SK-N-SH (cell line): Measurements from ENCODE around the gene COL28A1. TPM values are rescaled to one million over a fixed set of nuclear protein-coding genes. Genes with fewer than 3 reads are reported as not detected.

Experiments used
- CTCF ChIA-PET: fragments of 300-600, 350-600 bp; formaldehyde crosslinking; extraction: SDS; loops from one replicate; lab custom pipeline; 2021; lab: Yijun Ruan, JAX
- POLR2A ChIA-PET: fragments of 350-600 bp; sonication (Branson Sonifier 250); formaldehyde crosslinking; extraction: SDS; loops from one replicate; lab custom pipeline; 2020; ENCODE audit warnings: antibody characterized with exemption, inconsistent platforms; lab: Yijun Ruan, JAX
- DNase-seq: peaks from one replicate; pipeline ENCODE4 v3.0.0; 2012
- H2AFZ ChIP-seq: fragments of 200-600 bp; sonication (generic); 2 replicates; pipeline ENCODE4 v1.8.1; 2016; ENCODE audit warnings: antibody characterized with exemption, mild to moderate bottlenecking, low read depth
- H3F3A ChIP-seq: fragments of 200-600 bp; sonication (generic); replicated peaks from 2 replicates; pipeline ENCODE3; 2016; ENCODE audit warnings: antibody characterized with exemption, mild to moderate bottlenecking; ENCODE audit not compliant: insufficient read depth
- H3K27ac ChIP-seq, 2 experiments: fragments of 200-500 bp in 1 of 2; fragments of 200-600 bp in 1 of 2; sonication (Bioruptor generic) in 1 of 2; sonication (generic), shearing (Covaris generic) in 1 of 2; 2 replicates each; pipeline versions ENCODE4 v1.5.1 to v1.6.1; 2014 to 2016; ENCODE audit warnings: low read depth in 2 of 2, inconsistent platforms in 1 of 2, low read length in 1 of 2, mild to moderate bottlenecking in 1 of 2, mixed read lengths in 1 of 2
- H3K27me3 ChIP-seq: fragments of 200-600 bp; sonication (generic), shearing (Covaris generic); 2 replicates; pipeline ENCODE4 v1.6.1; 2016; ENCODE audit warnings: mixed run types; ENCODE audit not compliant: insufficient read depth
- H3K36me3 ChIP-seq, 2 experiments: fragments of 200-500 bp in 1 of 2; fragments of 200-600 bp in 1 of 2; sonication (Bioruptor generic) in 1 of 2; sonication (generic) in 1 of 2; replicated peaks in 1 of 2; 2 replicates each; pipeline versions ENCODE3 to v1.5.1; 2014 to 2016; ENCODE audit warnings: low read length in 1 of 2, mild to moderate bottlenecking in 1 of 2; ENCODE audit not compliant: insufficient read depth in 2 of 2, control insufficient read depth in 1 of 2
- H3K4me1 ChIP-seq, 2 experiments: fragments of 200-500 bp in 1 of 2; fragments of 200-600 bp in 1 of 2; sonication (Bioruptor generic) in 1 of 2; sonication (generic), shearing (Covaris generic) in 1 of 2; 2 replicates each; pipeline versions ENCODE4 v1.5.1 to v1.6.1; 2014 to 2016; ENCODE audit warnings: low read depth in 1 of 2, low read length in 1 of 2, mixed run types in 1 of 2; ENCODE audit not compliant: insufficient read depth in 2 of 2, control insufficient read depth in 1 of 2
- H3K4me2 ChIP-seq: fragments of 200-600 bp; sonication (generic), shearing (Covaris generic); 2 replicates; pipeline ENCODE4 v1.6.1; 2017; ENCODE audit warnings: mixed run types
- H3K4me3 ChIP-seq, 2 experiments: fragments of 200-500 bp in 1 of 2; fragments of 200-600 bp in 1 of 2; sonication (Bioruptor generic) in 1 of 2; sonication (generic), shearing (Covaris generic) in 1 of 2; 2 replicates each; pipeline versions ENCODE4 v1.5.1 to v1.8.1; 2014 to 2016; ENCODE audit warnings: low read depth in 2 of 2, inconsistent platforms in 1 of 2, low read length in 1 of 2, mild to moderate bottlenecking in 1 of 2, mixed read lengths in 1 of 2, moderate library complexity in 1 of 2
- H3K79me2 ChIP-seq: fragments of 200-600 bp; sonication (generic); 2 replicates; pipeline ENCODE4 v1.8.1; 2017; ENCODE audit warnings: mild to moderate bottlenecking; ENCODE audit not compliant: insufficient read depth
- H3K9ac ChIP-seq: fragments of 200-600 bp; sonication (generic); 2 replicates; pipeline ENCODE4 v1.6.1; 2017; ENCODE audit warnings: mixed run types
- H3K9me2 ChIP-seq: fragments of 200-600 bp; sonication (generic); 2 replicates; pipeline ENCODE4 v1.6.1; 2017; ENCODE audit warnings: mixed run types
- H3K9me3 ChIP-seq: fragments of 200-600 bp; sonication (generic); 2 replicates; pipeline ENCODE4 v1.6.1; 2017; ENCODE audit warnings: mixed run types, mild to moderate bottlenecking, moderate library complexity
- H4K20me1 ChIP-seq: fragments of 200-600 bp; sonication (generic); 2 replicates; pipeline ENCODE4 v1.6.1; 2017; ENCODE audit warnings: mild to moderate bottlenecking, mixed run types; ENCODE audit not compliant: insufficient read depth
- ELF1 ChIP-seq: IDR thresholded peaks from 2 replicates; pipeline ENCODE4 v1.4.0; 2012
- EP300 ChIP-seq, 2 experiments: IDR thresholded peaks; 2 replicates each; pipeline versions ENCODE4 v1.4.0 to v1.6.1; 2012; ENCODE audit warnings: borderline replicate concordance in 1 of 2, low read depth in 1 of 2, low read length in 1 of 2
- GATA2 ChIP-seq: sonication (generic); formaldehyde crosslinking; IDR thresholded peaks from 2 replicates; pipeline ENCODE4 v1.5.0; 2020; ENCODE audit warnings: mild to moderate bottlenecking, missing genetic modification reagents
- IRF3 ChIP-seq: fragments of 150-350 bp; IDR thresholded peaks from 2 replicates; pipeline ENCODE4 v1.6.1; 2016; ENCODE audit warnings: mild to moderate bottlenecking, low read depth, low read length
- JUND ChIP-seq: IDR thresholded peaks from 2 replicates; pipeline ENCODE4 v1.4.0; 2012
- MEF2A ChIP-seq: IDR thresholded peaks from 2 replicates; pipeline ENCODE4 v1.4.0; 2012; ENCODE audit warnings: low read depth, borderline replicate concordance
- MXI1 ChIP-seq: IDR thresholded peaks from 2 replicates; pipeline ENCODE4 v1.6.1; 2012; ENCODE audit warnings: mild to moderate bottlenecking, low read depth, low read length, improper control_type of control experiment
- NFIC ChIP-seq: IDR thresholded peaks from 2 replicates; pipeline ENCODE4 v1.4.0; 2012; ENCODE audit warnings: borderline replicate concordance
- PBX3 ChIP-seq: IDR thresholded peaks from 2 replicates; pipeline ENCODE4; 2012
- POLR2AphosphoS5 ChIP-seq: IDR thresholded peaks from 2 replicates; pipeline ENCODE4 v1.6.1; 2012; ENCODE audit warnings: low read depth, low read length
- RAD21 ChIP-seq: IDR thresholded peaks from 2 replicates; pipeline ENCODE4 v1.6.1; 2012; ENCODE audit warnings: mild to moderate bottlenecking, low read length
- RFX5 ChIP-seq: IDR thresholded peaks from 2 replicates; pipeline ENCODE4 v1.6.1; 2012; ENCODE audit warnings: mild to moderate bottlenecking, improper control_type of control experiment, low read length
- SIN3A ChIP-seq: IDR thresholded peaks from 2 replicates; pipeline ENCODE4 v1.6.1; 2012; ENCODE audit warnings: low read depth, mild to moderate bottlenecking, low read length, moderate library complexity, borderline replicate concordance
- SMC3 ChIP-seq: IDR thresholded peaks from 2 replicates; pipeline ENCODE4 v1.6.1; 2012; ENCODE audit warnings: low read depth, low read length, improper control_type of control experiment
- TEAD4 ChIP-seq: IDR thresholded peaks from 2 replicates; pipeline ENCODE4 v1.4.0; 2012; ENCODE audit warnings: mild to moderate bottlenecking, borderline replicate concordance; ENCODE audit not compliant: insufficient read depth
- USF2 ChIP-seq: fragments of 150-350 bp; IDR thresholded peaks from 2 replicates; pipeline ENCODE4 v1.6.1; 2017; ENCODE audit warnings: antibody characterized with exemption, low read length, low read depth, borderline replicate concordance
- YY1 ChIP-seq: IDR thresholded peaks from 2 replicates; pipeline ENCODE4 v1.4.0; 2012; ENCODE audit warnings: low read depth, mild to moderate bottlenecking
- polyA plus RNA-seq, 3 experiments: library from polyadenylated mRNA; depleted of rRNA; stranded (reverse); fragments of >200 nt; gene quantifications; 2 replicates each; pipeline ENCODE4 v1.2.3, GENCODE V29; 2012
- TF ChIP-seq, protein P1 (sequence below): IDR thresholded peaks from 2 replicates; pipeline ENCODE4 v1.6.1; 2012; ENCODE audit warnings: mild to moderate bottlenecking, low read depth, low read length, moderate library complexity
- TF ChIP-seq, protein P2 (sequence below): IDR thresholded peaks from 2 replicates; pipeline ENCODE4 v1.4.0; 2012; ENCODE audit warnings: low read depth, borderline replicate concordance

COL28A1 gene
- polyA plus RNA-seq, 1 of the 3 experiments (the other 2 are of a cell fraction): not detected

- CTCF ChIA-PET: no interaction called here
Measured at GRCh38 chr7:7474436-7474835, 61.2 kb downstream of the COL28A1 start.

More at GRCh38 chr7:7474436-7474835, 61.2 kb downstream of the COL28A1 start:
- no peaks in the 10 kb centered on the region for H3F3A ChIP-seq
- H4K20me1 ChIP-seq: no peaks in the 10 kb centered on the region
- H3K79me2 ChIP-seq: no peaks in the 10 kb centered on the region
- no peak overlapping the region for H3K9ac ChIP-seq
- no peak for DNase-seq
- TF ChIP-seq USF2 (no peak), MEF2A (no peak), POLR2AphosphoS5 (no peak), RFX5 (no peak), NFIC (no peak), ELF1 (no peak), PBX3 (no peak), IRF3 (no peak), MXI1 (no peak), GATA2 (CRISPR knock-in tag) (no peak), RAD21 (no peak), YY1 (no peak), EP300 (IDR thresholded peaks at IDR 0.05; ENCODE audit: borderline replicate concordance in 1 of 2, low read depth in 1 of 2, low read length in 1 of 2) (no peak), SIN3A (no peak), JUND (no peak), TEAD4 (no peak), SMC3 (no peak)
- TF ChIP-seq, protein P1, sequence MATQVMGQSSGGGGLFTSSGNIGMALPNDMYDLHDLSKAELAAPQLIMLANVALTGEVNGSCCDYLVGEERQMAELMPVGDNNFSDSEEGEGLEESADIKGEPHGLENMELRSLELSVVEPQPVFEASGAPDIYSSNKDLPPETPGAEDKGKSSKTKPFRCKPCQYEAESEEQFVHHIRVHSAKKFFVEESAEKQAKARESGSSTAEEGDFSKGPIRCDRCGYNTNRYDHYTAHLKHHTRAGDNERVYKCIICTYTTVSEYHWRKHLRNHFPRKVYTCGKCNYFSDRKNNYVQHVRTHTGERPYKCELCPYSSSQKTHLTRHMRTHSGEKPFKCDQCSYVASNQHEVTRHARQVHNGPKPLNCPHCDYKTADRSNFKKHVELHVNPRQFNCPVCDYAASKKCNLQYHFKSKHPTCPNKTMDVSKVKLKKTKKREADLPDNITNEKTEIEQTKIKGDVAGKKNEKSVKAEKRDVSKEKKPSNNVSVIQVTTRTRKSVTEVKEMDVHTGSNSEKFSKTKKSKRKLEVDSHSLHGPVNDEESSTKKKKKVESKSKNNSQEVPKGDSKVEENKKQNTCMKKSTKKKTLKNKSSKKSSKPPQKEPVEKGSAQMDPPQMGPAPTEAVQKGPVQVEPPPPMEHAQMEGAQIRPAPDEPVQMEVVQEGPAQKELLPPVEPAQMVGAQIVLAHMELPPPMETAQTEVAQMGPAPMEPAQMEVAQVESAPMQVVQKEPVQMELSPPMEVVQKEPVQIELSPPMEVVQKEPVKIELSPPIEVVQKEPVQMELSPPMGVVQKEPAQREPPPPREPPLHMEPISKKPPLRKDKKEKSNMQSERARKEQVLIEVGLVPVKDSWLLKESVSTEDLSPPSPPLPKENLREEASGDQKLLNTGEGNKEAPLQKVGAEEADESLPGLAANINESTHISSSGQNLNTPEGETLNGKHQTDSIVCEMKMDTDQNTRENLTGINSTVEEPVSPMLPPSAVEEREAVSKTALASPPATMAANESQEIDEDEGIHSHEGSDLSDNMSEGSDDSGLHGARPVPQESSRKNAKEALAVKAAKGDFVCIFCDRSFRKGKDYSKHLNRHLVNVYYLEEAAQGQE: no peak
- TF ChIP-seq, protein P2, sequence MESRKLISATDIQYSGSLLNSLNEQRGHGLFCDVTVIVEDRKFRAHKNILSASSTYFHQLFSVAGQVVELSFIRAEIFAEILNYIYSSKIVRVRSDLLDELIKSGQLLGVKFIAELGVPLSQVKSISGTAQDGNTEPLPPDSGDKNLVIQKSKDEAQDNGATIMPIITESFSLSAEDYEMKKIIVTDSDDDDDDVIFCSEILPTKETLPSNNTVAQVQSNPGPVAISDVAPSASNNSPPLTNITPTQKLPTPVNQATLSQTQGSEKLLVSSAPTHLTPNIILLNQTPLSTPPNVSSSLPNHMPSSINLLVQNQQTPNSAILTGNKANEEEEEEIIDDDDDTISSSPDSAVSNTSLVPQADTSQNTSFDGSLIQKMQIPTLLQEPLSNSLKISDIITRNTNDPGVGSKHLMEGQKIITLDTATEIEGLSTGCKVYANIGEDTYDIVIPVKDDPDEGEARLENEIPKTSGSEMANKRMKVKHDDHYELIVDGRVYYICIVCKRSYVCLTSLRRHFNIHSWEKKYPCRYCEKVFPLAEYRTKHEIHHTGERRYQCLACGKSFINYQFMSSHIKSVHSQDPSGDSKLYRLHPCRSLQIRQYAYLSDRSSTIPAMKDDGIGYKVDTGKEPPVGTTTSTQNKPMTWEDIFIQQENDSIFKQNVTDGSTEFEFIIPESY: no peak
- no peak overlapping the region for H3K4me3 ChIP-seq
- no peaks in the 10 kb centered on the region for H3K27me3 ChIP-seq
- H3K27ac ChIP-seq: no peak overlapping the region
- H3K4me1 ChIP-seq: no peaks in the 10 kb centered on the region; a peak in 1 of 4 replicates
- no peak overlapping the region for H2AFZ ChIP-seq
- POLR2A ChIA-PET: no interaction called here
- no peaks in the 10 kb centered on the region for H3K9me2 ChIP-seq
- no peak overlapping the region for H3K4me2 ChIP-seq
- no peaks in the 10 kb centered on the region for H3K36me3 ChIP-seq
- H3K9me3 ChIP-seq: no peaks in the 10 kb centered on the region
